C4-2B (cell line): ENCODE data around the gene BCL2L12.

ENCODE experiments used
- H3K27ac ChIP-seq: fragments of 450-650 bp; 2 replicates; pipeline ENCODE4 v1.5.1; 2017
- CTCF ChIP-seq: fragments of 450-650 bp; conservative IDR thresholded peaks from 2 replicates; pipeline ENCODE4 v1.5.1; 2017; ENCODE audit warnings: mild to moderate bottlenecking
- ZFX ChIP-seq: fragments of 450-650 bp; IDR thresholded peaks from 2 replicates; pipeline ENCODE4 v1.6.1; 2017

The BCL2L12 gene

DNA sequence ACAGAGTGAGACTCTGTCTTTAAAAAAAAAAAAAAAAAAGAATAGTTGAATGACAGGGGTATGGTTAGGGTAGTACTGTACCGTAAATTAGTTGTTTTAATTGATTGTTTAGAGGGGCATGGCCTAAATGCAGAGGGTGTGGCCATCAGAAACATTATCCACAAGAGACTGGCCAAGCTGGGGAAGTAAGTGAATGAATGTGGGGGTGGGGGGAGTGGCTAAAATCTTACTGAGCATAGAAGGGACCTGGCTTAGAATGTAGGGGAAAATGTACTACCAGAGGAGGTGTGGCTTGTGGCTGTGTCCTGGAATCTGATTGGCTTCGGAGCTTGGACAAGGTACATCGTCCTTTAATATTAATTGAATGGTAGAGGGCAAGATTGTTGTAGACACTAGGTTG is 3.8 kb downstream of the BCL2L12 start:
- no peak overlapping the region for H3K27ac ChIP-seq
- TF ChIP-seq CTCF (no peak), ZFX (no peak)

GRCh38 chr19:49672131-49672919 is 6.6 kb downstream of the BCL2L12 start:
- peak overlapping the region; percentile 17; the same call in 1 of the 2 replicates for H3K27ac ChIP-seq
- no peak for TF ChIP-seq ZFX
- peak; percentile 98 for TF ChIP-seq CTCF

- TF ChIP-seq ZFX = no peak
- TF ChIP-seq CTCF = no peak
- H3K27ac ChIP-seq = peak overlapping the region; percentile 93
Observed at GRCh38 chr19:49676136-49676783, 10.5 kb downstream of the BCL2L12 start.

GRCh38 chr19:49676784-49677230 is 11.1 kb downstream of the BCL2L12 start:
- TF ChIP-seq CTCF (no peak), ZFX (no peak)

GRCh38 chr19:49677231-49677900 is 11.6 kb downstream of the BCL2L12 start, which contains the start of gene PRMT1:
TSS of gene PRMT1 (plus strand) at chr19:49677271. CDS start at chr19:49677281, 10 bp downstream.
- H3K27ac ChIP-seq = peak within 1 kb of the TSS; percentile 93
- TF ChIP-seq ZFX (no peak), CTCF (no peak)

More at GRCh38 chr19:49676784-49677230, 11.1 kb downstream of the BCL2L12 start:
- H3K27ac ChIP-seq = peak overlapping the region; percentile 93

GRCh38 chr19:49677901-49678674 is 12.4 kb downstream of the BCL2L12 start:
- TF ChIP-seq ZFX (no peak), CTCF (peak; percentile 78)
- peak overlapping the region; percentile 93 for H3K27ac ChIP-seq
